ENCODE results near the gene CTRL. TPM values are rescaled to one million over a fixed set of nuclear protein-coding genes. Genes with fewer than 3 reads are reported as not detected.

The CTRL gene
- total RNA-seq, 2 experiments from 2014 or later, result 4.0 to 5.9 TPM

- intact Hi-C loops (cut with micrococcal nuclease; ENCODE audit: unreplicated experiment), result no loop called here
- no peaks in the 10 kb centered on the region for H3K79me2 ChIP-seq (ENCODE audit: insufficient read depth, low read depth, low read length)
- ChIA-PET POLR2A (interaction anchor here (0.5 kb wide), 1 partner anchor 37 kb away, joined by 3 read pairs; no protein-coding TSS in a partner anchor), CTCF (ENCODE audit: unreplicated experiment) (no interaction called here)
- no peak overlapping the region for H3K4me2 ChIP-seq (ENCODE audit: low read length)
- DNase-seq (ENCODE audit: low spot score), result no peak
- H3K36me3 ChIP-seq (ENCODE audit: insufficient read depth, low read length), result no peaks in the 10 kb centered on the region
- TF ChIP-seq, protein P1, sequence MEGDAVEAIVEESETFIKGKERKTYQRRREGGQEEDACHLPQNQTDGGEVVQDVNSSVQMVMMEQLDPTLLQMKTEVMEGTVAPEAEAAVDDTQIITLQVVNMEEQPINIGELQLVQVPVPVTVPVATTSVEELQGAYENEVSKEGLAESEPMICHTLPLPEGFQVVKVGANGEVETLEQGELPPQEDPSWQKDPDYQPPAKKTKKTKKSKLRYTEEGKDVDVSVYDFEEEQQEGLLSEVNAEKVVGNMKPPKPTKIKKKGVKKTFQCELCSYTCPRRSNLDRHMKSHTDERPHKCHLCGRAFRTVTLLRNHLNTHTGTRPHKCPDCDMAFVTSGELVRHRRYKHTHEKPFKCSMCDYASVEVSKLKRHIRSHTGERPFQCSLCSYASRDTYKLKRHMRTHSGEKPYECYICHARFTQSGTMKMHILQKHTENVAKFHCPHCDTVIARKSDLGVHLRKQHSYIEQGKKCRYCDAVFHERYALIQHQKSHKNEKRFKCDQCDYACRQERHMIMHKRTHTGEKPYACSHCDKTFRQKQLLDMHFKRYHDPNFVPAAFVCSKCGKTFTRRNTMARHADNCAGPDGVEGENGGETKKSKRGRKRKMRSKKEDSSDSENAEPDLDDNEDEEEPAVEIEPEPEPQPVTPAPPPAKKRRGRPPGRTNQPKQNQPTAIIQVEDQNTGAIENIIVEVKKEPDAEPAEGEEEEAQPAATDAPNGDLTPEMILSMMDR (conservative IDR thresholded peaks at IDR 0.05; ENCODE audit: low read length), result no peak
- TF ChIP-seq EZH2phosphoT487 (IDR thresholded peaks at IDR 0.05; ENCODE audit: borderline replicate concordance, low read depth, low read length), result no peak
- no peak overlapping the region for H3K4me3 ChIP-seq (ENCODE audit: low read depth, low read length, poor library complexity, severe bottlenecking)
- no TSS peak for BruUV-seq (replicated peaks)
- no peak overlapping the region for H2AFZ ChIP-seq (ENCODE audit: low read length)
- no peaks in the 10 kb centered on the region for H3K4me1 ChIP-seq (ENCODE audit: insufficient read depth, low read length, poor library complexity, severe bottlenecking)
- no peaks in the 10 kb centered on the region for H4K20me1 ChIP-seq (ENCODE audit: insufficient read depth, low read length)
- H3K9me3 ChIP-seq (ENCODE audit: low read length), result no peaks in the 10 kb centered on the region
- H3K9me2 ChIP-seq (ENCODE audit: insufficient read depth, low read length), result no peaks in the 10 kb centered on the region
- no peak overlapping the region for H3K27ac ChIP-seq (ENCODE audit: low read depth, low read length, poor library complexity, severe bottlenecking)
These were observed 16.4 kb upstream of the CTRL start for GRCh38 chr16:67948015-67948414.

DNA sequence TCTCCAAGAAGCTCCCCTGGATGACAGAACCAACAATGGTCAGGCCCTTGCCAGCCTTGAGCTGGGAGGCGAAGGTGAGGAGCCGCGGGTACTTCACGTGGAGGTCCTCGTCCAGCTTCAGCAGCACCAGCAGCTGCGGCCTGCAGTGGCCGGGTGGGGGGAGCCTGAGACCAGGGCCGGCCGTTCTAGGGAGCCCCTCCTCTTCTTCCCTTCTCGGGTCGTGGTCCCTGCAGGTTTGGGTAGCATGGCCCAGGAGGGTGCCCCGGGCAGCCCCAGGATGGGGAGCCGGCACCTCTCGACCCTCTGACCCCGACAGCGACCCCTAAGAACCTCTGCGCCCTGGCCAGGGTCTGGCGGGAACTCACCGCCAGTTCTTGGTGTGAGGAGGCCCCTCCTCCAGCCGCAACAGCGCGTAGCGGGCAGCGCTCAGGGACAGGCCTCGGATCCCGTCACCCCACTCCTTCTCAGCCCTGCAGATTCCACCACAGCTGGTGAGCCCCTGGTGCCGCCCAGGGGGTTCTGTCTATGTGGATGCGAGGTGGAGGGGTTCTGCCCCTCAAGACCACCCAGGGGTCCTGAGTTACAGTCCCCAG, 15.4 kb upstream of the CTRL start:
- H3K36me3 ChIP-seq (ENCODE audit: insufficient read depth, low read length), result no peaks in the 10 kb centered on the region
- CTCF ChIA-PET (ENCODE audit: unreplicated experiment), result interaction anchor here (0.6 kb wide), 1 partner anchor 13 kb away, joined by 3 read pairs; no protein-coding TSS in a partner anchor
- no peaks in the 10 kb centered on the region for H3K4me1 ChIP-seq (ENCODE audit: insufficient read depth, low read length, poor library complexity, severe bottlenecking)
- H3K9me2 ChIP-seq (ENCODE audit: insufficient read depth, low read length), result no peaks in the 10 kb centered on the region
- H2AFZ ChIP-seq (ENCODE audit: low read length), result no peak overlapping the region
- POLR2A ChIA-PET, result no interaction called here
- DNase-seq (ENCODE audit: low spot score), result no peak
- no peak for TF ChIP-seq EZH2phosphoT487 (IDR thresholded peaks at IDR 0.05; ENCODE audit: borderline replicate concordance, low read depth, low read length)
- TF ChIP-seq, protein P1 (conservative IDR thresholded peaks at IDR 0.05; ENCODE audit: low read length), result no peak
- no peaks in the 10 kb centered on the region for H4K20me1 ChIP-seq (ENCODE audit: insufficient read depth, low read length)
- H3K79me2 ChIP-seq (ENCODE audit: insufficient read depth, low read depth, low read length), result no peaks in the 10 kb centered on the region
- intact Hi-C loops (cut with micrococcal nuclease; ENCODE audit: unreplicated experiment), result no loop called here
- H3K27ac ChIP-seq (ENCODE audit: low read depth, low read length, poor library complexity, severe bottlenecking), result no peak overlapping the region
- H3K4me2 ChIP-seq (ENCODE audit: low read length), result no peak overlapping the region
- H3K9me3 ChIP-seq (ENCODE audit: low read length), result no peaks in the 10 kb centered on the region
- H3K4me3 ChIP-seq (ENCODE audit: low read depth, low read length, poor library complexity, severe bottlenecking), result no peak overlapping the region
- BruUV-seq (replicated peaks), result no TSS peak

DNA sequence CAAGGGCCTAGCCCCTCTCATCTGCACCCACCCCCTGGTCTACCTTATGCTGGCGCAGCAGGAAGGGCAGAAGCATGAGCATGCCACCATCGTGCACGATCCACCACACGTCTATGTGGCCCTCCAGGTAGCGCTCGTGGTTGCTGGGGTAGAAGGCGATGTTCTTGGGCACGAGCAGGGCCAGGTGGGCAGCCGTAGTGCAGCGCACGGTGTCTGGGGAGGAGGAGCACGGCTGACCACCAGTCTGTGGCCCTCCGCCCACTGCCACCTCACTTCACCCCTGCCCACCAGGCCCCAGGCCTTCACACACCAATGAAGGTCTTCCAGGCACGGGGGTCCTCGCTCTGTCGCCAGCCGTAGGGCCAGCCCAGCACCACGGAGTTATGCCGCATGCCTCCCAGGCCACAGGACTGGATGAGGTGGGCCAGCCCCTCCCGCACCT, 14.5 kb upstream of the CTRL start:
- Histone ChIP-seq H3K4me1 (ENCODE audit: insufficient read depth, low read length, poor library complexity, severe bottlenecking) (peaks cover 8% of the 10 kb centered on the region), H3K4me2 (ENCODE audit: low read length) (no peak overlapping the region), H2AFZ (ENCODE audit: low read length) (no peak overlapping the region), H4K20me1 (ENCODE audit: insufficient read depth, low read length) (no peaks in the 10 kb centered on the region), H3K36me3 (ENCODE audit: insufficient read depth, low read length) (no peaks in the 10 kb centered on the region), H3K9me3 (ENCODE audit: low read length) (no peaks in the 10 kb centered on the region), H3K79me2 (ENCODE audit: insufficient read depth, low read depth, low read length) (no peaks in the 10 kb centered on the region), H3K27ac (ENCODE audit: low read depth, low read length, poor library complexity, severe bottlenecking) (no peak overlapping the region), H3K4me3 (ENCODE audit: low read depth, low read length, poor library complexity, severe bottlenecking) (no peak overlapping the region), H3K9me2 (ENCODE audit: insufficient read depth, low read length) (no peaks in the 10 kb centered on the region)
- no peak for DNase-seq (ENCODE audit: low spot score)
- CTCF ChIA-PET (ENCODE audit: unreplicated experiment), result interaction anchor here (0.6 kb wide), 1 partner anchor 12 kb away, joined by 3 read pairs; no protein-coding TSS in a partner anchor
- POLR2A ChIA-PET, result interaction anchor here (0.6 kb wide), 1 partner anchor 56 kb away, joined by 4 read pairs; no protein-coding TSS in a partner anchor
- intact Hi-C loops (cut with micrococcal nuclease; ENCODE audit: unreplicated experiment), result no loop called here
- TF ChIP-seq EZH2phosphoT487 (IDR thresholded peaks at IDR 0.05; ENCODE audit: borderline replicate concordance, low read depth, low read length), result no peak
- TF ChIP-seq, protein P1 (conservative IDR thresholded peaks at IDR 0.05; ENCODE audit: low read length), result no peak
- no TSS peak for BruUV-seq (replicated peaks)
